NCI-H510A treated with DMSO at 0.1 percent for 48 hours (cell line): Measurements from ENCODE around the gene ULK3.

Experiments used
- DNase-seq: peaks from one replicate; lab custom pipeline; 2025; lab: John Stamatoyannopoulos, UW

ULK3 gene

DNA sequence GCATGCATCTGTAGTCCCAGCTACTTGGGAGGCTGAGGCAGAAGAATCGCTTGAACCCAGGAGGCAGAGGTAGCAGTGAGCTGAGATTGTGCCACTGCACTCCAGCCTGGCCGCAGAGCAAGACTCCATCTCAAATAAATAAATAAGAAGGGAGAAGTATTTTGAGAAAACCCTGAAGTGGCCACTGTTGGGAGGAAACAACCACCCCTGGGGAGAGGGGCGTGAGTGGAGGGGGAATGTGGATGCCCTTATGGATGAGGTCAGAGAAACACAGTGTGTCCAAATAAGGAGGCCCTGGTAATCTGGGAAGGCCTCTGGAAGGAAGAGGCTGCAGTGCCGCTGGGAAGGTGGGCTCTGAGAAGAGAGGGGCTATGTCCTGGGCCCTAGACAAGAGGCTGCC is 20.7 kb downstream of the ULK3 start:
- no peak for DNase-seq

DNA sequence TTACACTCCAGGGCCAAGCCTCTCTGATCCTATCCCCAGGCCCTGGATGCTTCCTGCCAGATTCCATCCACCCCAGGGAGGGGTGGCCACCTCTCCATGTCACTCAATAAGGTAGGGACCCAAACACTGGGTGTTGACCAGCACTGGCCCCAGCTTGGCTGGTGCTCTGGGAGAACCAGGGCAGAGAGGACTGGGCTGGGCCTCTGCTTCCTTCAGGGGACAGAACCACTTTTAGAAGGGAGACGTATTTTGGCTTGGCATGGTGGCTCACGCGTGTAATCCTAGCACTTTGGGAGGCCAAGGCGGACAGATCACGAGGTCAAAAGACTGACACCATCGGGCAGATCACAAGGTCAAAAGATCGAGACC is 21.2 kb downstream of the ULK3 start:
- DNase-seq = no peak

DNA sequence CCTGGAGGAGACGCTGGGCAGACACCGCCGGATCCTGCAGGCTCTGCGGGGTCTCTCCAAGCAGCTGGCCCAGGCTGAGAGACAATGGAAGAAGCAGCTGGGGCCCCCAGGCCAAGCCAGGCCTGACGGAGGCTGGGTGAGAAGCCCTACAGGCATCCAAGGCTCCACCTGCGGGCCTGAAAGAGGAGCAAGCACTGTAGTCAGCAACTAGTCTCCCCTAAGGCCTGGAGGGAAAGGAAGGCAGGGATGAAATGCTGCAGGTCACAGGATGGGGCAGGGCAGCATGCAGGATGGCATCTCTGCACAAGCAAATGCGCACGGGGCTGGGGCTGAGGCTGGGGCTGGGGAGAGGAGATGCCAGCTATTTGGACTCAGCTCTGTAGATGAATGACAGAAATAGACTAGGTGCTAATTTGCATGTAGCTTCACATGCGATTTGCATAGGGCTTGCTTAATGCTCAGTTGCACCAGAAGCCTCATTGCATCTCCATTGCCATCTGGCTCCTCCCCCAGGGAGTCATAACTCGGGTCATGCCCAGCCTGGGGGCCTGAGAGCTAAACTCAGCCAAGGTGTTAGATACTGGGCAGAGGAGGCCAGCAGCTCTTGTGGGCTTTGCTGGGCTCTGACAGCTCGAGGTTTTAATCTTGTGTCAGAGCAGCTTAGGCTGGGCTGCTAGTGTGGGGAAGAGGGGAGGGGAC is 21.7 kb downstream of the ULK3 start:
- DNase-seq = no peak

DNA sequence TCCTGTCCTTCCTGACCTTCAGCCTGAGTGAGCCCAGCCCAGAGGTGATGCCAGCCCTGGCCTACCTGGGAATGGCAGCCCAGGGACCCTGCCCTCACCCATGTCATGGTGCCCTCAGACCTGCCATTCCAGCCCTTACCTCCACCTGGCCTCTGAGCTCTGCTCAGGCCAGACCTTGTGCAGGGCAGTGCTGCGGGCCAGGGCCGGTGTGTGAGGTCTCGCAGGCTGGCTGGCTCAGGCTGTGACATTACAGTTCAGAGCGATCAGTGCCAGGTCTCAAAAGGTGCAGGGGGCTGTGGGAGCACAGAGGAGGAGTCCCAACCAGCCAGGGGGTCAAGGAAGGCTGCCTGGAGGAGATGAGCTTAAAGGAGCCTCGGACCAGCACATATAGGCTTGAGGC is 22.9 kb downstream of the ULK3 start:
- no peak for DNase-seq

DNA sequence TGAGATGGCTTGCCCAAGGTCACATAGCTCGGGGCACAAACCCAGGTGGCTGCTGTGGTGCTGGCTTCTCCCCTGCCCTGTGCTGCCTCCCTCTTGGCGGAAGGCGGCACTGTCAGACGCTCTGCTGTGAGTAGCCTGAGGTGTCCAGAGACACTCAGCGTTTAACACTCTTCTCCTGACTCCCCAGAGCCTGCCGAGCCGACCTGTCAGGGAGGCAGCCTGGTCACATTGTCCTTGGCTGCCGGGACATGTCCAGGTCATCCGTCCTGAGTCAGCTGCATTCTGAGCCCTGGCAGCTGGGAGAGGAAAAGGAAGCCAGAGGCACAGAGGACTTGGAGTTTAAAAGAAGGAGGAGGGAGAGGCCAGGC is 25.6 kb downstream of the ULK3 start:
- no peak for DNase-seq

DNA sequence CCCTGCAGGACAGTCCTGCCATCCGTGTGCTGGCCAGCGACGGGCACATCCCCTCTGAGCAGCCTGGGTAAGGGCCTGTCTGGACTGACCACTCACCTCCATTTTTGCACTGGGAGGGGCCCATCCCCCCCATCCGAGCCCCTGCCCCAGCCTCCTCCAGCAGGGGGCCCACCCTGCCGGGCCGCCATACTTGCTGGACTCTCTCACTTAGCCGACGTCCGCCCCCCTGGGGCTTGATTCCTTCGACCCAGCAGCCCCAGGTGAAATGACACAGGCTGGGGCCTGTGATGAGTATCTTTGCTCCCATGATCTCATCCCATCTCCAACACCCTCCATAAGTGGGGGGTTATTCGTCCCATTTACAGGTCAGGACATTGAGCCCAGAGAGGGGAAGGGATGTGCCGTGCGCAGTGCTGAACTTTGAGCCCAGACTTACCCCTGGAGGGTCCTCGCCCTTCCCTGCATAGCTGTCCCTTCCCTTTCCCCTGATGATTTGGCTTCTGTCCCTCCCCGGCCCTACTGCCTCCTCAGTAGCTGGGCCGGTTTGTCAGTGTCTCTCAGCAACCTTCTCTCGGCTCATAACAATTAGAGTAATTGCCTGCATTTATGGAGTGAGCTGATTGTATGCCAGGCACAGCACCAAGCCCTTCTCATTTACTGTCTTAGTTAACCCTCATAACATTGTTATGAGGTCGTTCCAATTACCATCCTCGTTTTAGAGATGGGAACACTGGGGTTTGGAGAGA is 26.2 kb downstream of the ULK3 start:
- no peak for DNase-seq

DNA sequence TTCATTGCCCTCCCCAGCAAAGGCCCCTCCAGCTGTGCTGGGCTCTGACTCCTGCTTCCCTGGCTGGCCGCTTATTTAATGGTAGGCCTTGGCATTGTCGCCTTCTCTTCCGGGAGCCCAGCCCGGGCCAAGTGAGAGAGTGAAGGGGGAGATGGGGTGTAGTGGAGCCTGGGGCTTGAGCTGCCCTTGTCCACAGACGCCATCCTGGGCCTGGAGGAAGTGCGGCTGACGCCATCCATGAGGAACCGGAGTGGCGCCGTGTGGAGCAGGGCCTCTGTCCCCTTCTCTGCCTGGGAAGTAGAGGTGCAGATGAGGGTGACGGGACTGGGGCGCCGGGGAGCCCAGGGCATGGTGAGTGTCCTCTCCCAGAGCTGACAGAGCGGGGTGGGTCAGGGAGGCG is 27.0 kb downstream of the ULK3 start:
- no peak for DNase-seq

DNA sequence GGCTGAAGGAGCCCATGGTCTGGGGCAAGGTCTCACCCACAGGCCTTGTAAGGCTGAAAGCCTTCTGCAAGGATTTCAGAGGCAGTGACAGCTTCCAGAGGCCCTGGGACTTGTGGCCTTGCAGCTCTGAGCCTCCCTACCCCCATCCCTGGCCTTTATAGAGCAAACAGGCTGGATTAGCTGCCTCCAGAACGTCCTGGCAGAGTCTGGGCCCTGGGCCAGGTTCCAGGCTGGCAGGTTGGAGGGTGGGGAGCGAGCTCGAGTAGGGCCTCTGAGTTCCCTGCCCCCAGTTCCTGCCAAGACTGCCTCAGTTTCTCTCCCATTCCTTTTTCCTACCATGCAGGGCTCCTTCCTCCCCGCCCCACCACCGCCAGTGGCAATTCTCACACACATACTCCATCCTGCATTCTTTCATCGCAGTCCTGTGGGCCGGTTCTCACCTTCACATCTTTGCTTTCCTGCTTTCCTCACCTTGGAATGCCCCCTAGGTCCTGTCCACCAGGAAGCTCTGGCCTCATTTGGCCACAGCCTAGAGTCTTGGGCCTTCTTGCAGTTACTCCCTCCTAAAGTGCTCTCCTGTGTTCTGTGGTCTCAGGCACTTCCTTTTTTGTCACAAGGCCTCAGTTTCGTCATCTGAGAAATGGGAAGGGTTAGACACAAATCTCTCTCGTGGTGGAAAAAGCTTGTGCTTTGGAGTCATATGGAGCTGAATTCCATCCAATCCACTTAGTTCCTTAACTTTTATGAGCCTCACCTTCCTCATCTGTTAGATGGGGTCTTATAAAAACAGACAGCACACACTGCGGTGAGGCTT is 27.6 kb downstream of the ULK3 start:
- no peak for DNase-seq

DNA sequence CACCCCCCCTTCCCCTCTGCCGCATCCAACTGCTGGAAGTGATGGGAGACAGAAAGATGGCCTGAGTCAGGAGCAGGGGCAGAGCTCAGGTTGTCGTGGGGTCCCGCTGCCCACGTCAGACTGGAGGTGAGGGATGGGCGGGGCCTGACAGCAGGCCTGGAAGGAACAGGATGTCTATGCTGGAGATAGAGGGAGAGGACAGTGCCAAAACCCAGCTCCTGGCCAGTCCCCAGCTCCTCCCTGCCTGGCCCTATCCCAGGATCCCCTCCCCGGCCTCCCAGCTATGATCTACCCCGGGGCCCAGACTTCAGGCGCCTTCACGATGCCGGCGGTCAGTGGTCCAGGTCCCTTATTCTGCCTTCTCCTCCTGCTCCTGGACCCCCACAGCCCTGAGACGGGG is 30.4 kb downstream of the ULK3 start, which contains the start of gene LMAN1L:
TSS of gene LMAN1L (plus strand) at position 303 of the 400 bp plus-strand sequence. CDS start at position 323, 20 bp downstream.
- DNase-seq = no peak

DNA sequence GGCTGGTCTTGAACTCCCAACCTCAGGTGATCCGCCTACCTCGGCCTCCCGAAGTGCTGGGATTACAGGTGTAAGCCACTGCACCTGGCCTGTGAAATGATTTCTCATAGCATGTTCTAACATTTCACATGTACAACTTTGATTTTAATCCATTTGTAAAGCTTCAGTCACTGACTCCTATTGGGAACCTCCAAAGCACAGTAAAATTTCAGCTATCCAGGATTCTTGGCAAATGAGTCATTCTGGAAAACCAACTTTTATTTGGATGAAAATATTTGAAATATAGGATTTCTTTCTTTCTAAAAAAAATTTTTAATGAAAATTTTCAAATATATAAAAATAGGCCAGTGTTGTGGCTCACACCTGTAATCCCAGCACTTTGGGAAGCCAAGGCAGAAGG is 33.0 kb downstream of the ULK3 start:
- no peak for DNase-seq

DNA sequence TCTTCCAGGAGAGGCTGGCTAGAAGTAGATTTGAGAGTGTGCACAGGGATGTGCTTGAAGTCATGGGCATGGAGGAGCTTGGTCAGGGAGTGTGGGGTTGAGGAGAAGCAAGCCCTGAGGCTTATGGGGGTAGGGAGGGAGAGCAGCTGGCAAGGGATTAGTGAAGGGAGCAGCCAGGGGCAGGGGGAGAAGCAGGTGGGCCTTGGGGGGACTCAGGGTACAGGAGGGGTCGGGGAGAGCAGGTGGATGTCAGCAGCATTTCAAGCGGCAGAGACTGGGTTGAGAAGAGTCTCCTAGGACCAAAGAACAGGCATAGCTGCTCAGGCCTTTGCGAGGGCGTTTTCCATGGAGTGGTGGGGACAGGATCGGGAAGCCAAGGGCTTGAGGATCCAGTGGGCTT is 33.7 kb downstream of the ULK3 start:
- no peak for DNase-seq

DNA sequence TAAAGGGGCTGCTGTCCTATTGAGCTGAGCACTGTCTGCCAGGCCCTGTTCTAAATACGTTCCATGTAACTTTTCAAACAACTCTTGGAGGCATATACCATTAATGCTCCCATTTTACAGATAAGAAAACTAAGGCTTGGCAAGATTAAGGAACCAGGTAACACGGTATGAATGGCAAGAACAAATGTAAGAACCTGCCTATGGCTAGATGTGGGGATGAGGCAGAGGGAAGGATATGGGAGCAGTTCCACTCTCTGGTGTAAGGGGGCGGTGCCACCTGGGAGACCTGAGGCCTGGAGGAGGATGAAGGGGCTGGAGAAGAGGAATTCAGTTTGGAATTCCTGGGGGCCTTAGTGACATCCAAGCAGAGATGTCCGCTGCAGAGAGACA is 34.1 kb downstream of the ULK3 start:
- DNase-seq = no peak

DNA sequence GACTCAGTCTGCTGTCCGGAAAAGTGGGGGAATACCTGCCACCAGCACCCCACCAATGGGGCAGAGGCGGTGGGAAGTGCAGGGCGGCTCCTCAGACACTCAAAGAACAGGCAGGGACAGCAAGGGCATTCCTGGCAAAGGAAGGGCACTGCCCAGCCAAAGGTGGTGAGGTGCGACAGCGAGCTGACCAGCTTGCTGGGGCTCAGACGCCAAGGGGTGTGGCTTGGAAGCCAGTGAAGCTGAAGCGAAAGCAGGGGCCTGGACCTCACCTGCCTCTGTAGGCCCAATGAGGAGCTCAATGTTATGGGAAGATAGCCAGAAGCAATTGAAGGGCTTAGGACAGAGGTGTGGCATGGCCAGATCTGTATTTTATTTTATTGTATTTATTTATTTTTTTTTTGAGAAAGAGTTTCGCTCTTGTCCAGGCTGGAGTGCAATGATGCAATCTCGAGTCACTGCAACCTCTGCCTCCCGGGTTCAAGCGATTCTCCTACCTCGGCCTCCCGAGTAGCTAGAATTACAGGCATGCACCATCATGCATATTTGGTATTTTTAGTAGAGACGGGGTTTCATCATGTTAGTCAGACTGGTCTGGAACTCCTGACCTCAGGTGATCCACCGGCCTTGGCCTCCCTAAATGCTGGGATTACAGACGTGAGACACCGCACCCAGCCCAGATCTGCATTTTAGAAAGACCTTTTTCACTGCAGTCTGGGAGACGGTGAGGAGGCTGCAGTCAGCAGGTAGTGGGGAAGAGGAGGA is 34.7 kb downstream of the ULK3 start:
- DNase-seq = no peak

DNA sequence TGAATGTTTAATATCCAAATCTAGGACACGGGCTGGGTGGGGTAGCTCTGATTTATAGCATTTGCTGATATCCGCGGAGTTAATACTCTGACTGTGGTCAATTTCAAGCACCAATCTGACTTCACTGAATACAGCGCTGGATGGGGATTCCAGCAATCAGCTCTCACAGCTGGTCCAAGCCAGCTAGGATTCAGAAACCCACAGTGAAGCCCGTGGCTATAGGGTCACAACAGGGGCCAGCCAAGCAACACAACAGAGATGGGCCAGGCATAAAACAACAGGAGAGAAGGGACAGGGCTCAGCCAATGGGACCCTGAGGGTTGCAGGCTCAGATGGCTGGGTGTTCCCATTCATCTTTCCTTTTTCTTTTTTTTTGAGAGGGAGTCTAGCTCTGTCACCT is 35.7 kb downstream of the ULK3 start:
- DNase-seq = no peak

DNA sequence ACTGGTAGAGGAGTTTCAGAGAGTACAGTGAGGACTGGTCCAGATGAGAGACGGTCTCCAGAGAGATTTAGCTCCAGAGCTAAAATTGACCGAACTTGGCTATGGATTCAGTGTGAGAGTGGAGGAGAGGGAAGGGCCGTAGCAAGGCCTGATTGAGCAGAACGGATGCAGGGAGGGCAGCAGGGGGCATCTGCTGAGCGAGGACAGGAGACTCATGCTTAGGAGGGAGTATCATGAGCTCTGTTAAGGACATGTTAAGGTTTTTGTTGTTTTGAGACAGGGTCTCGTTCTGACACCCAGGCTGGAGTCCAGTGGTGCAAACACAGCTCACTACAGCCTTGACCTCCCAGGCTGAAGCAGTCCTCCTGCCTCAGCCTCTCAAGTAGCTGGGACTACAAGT is 38.0 kb downstream of the ULK3 start:
- DNase-seq = no peak

DNA sequence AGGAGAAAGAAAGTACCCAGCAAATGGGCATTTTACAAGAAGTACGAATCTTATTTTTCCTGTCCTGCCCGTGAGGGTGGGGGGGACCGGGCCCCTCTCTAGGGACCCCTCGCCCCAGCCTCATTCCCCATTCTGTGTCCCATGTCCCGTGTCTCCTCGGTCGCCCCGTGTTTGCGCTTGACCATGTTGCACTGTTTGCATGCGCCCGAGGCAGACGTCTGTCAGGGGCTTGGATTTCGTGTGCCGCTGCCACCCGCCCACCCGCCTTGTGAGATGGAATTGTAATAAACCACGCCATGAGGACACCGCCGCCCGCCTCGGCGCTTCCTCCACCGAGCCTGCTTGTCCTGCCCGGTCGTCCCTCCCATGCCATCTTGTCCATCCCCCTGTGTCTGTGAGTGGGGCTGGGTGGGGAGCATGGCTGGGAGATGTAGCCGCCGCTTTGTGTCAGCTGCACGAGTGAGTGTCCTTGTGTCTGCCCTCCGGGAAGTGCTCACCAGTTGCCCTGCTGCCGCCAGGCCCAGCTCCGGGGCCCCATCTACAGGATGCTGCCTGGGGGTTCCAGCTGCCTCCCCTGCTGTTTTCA is 40.0 kb downstream of the ULK3 start:
- DNase-seq = no peak

DNA sequence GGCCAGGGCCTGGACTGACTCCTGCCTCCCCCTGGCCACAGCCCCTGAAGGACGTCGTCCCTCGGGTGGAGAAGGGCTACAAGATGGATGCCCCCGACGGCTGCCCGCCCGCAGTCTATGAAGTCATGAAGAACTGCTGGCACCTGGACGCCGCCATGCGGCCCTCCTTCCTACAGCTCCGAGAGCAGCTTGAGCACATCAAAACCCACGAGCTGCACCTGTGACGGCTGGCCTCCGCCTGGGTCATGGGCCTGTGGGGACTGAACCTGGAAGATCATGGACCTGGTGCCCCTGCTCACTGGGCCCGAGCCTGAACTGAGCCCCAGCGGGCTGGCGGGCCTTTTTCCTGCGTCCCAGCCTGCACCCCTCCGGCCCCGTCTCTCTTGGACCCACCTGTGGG is 40.7 kb downstream of the ULK3 start:
- no peak for DNase-seq

DNA sequence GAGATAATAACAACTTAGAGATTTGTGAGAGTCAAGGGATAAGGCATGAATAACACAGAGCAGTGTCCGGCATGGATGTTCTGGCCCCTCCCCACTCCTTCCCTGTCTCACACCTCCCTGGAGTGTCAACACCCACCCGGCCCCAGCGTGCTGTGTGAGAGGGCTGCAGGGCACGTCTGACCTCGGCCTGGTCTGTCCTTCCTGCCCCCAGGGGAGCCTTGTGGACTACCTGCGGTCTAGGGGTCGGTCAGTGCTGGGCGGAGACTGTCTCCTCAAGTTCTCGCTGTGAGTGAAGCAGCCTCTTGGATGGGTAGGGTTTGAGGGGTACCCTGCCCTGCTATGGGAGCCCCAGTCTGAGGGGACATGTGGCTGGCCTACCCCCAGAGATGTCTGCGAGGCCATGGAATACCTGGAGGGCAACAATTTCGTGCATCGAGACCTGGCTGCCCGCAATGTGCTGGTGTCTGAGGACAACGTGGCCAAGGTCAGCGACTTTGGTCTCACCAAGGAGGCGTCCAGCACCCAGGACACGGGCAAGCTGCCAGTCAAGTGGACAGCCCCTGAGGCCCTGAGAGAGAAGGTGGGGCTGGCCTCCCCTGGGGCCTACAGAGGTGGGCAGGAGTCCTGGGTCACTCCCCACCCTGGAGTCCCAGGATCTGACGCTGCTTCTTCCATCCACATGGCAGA is 41.5 kb downstream of the ULK3 start:
- no peak for DNase-seq

DNA sequence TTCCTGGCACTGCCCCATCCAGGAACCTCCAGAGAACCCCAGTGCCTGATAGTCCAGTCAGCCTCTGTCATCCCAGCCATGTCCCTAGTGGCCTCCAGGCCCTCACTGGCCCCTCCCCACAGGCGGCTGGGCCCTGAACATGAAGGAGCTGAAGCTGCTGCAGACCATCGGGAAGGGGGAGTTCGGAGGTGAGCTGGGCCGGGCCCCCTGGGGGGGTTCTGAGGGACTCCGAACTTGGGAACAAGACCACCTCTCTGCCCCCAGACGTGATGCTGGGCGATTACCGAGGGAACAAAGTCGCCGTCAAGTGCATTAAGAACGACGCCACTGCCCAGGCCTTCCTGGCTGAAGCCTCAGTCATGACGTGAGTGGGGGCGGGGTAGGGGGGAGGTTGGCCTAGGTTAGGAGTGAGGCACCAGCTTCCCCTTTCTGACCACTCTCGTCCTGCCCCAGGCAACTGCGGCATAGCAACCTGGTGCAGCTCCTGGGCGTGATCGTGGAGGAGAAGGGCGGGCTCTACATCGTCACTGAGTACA is 42.3 kb downstream of the ULK3 start:
- DNase-seq = no peak

DNA sequence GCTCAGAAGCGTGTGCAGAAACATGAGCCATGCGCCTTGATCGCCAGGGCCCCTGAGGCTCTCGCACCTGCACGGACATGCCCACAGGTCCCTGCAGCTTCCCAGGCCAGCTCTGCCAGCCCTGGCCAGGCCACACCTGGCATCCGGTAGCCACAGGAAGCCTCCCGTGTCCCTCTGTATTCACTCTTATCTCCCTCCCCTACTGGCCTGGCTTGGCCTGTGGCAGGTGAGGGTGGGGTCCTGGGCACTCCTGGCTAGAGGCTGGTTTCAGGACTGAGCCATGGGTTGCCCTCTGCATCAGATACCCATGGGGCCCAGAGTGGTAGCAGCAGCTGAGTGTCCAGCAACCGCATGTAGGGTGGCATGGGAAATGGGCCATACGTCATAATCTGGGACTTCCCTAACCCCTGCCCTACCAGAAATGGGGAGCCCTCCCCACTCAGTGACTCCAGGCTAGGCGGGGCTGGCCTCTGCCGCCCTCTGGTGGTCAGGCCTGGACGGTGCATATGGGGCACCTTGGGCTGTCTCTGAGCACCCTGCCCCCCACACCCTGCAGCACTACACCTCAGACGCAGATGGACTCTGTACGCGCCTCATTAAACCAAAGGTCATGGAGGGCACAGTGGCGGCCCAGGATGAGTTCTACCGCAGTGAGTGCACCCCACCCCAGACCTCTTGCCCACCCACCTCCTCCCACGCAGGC is 42.9 kb downstream of the ULK3 start:
- peak; percentile 30 for DNase-seq
